H1 (cell line): ENCODE results near the gene TFE3. TPM values are rescaled to one million over a fixed set of nuclear protein-coding genes. Genes with fewer than 3 reads are reported as not detected.

Source experiments
- CTCF ChIA-PET: fragments of 300-600 bp; sonication (Branson Sonifier 250); formaldehyde crosslinking; loops from one replicate; lab custom pipeline; 2021; ENCODE audit not compliant: partially characterized antibody; lab: Charles Lee
- POLR2A ChIA-PET: fragments of 300-600 bp; sonication (Branson Sonifier 250); formaldehyde crosslinking; loops from one replicate; lab custom pipeline; 2021; ENCODE audit warnings: inconsistent platforms; ENCODE audit not compliant: partially characterized antibody; lab: Charles Lee
- DNase-seq, 2 experiments: peaks; one replicate each; pipeline versions ENCODE4 v3.0.0 to v3.0.0-alpha.2; 2010 to 2022; ENCODE audit warnings: low spot score in 2 of 2, low read depth in 1 of 2, mixed read lengths in 1 of 2
- FAIRE-seq: peaks from 2 replicates; lab custom pipeline; 2011; peaks lifted over from hg19 to GRCh38; lab: Jason Lieb, UNC
- H2AFZ ChIP-seq: 2 replicates; pipeline ENCODE4 v1.8.1; 2012; ENCODE audit warnings: low read length, inconsistent platforms
- H2AK5ac ChIP-seq: 2 replicates; pipeline ENCODE4 v1.6.1; 2013; ENCODE audit warnings: low read depth, low read length
- H2BK120ac ChIP-seq: replicated peaks from 2 replicates; pipeline ENCODE3; 2013; ENCODE audit warnings: low read depth, low read length, inconsistent platforms
- H2BK12ac ChIP-seq: 2 replicates; pipeline ENCODE4 v1.6.1; 2013; ENCODE audit warnings: low read depth, low read length
- H2BK15ac ChIP-seq: 2 replicates; pipeline ENCODE4 v1.6.1; 2013; ENCODE audit warnings: low read length
- H2BK20ac ChIP-seq: 2 replicates; pipeline ENCODE4 v1.6.1; 2013; ENCODE audit warnings: low read length
- H2BK5ac ChIP-seq: 2 replicates; pipeline ENCODE4 v1.6.1; 2013; ENCODE audit warnings: low read depth, low read length
- H3K14ac ChIP-seq: 2 replicates; pipeline ENCODE4 v1.6.1; 2013; ENCODE audit warnings: inconsistent platforms; ENCODE audit not compliant: insufficient read length
- H3K18ac ChIP-seq: 2 replicates; pipeline ENCODE4 v1.6.1; 2013; ENCODE audit warnings: low read length; ENCODE audit errors: extremely low read depth
- H3K23ac ChIP-seq: 2 replicates; pipeline ENCODE4 v1.6.1; 2013; ENCODE audit warnings: inconsistent platforms; ENCODE audit not compliant: insufficient read length
- H3K23me2 ChIP-seq: 2 replicates; pipeline ENCODE4 v1.6.1; 2013; ENCODE audit warnings: low read depth, low read length
- H3K27ac ChIP-seq: 2 replicates; pipeline ENCODE4 v1.6.1; 2011; ENCODE audit warnings: low read depth, low read length, inconsistent platforms
- H3K27me3 ChIP-seq, 4 experiments: replicated peaks in 1 of 4; 1 replicate in 1 of 4; 2 replicates in 3 of 4; pipeline versions ENCODE4 v1.6.1 to v1.8.1; 2011 to 2013; ENCODE audit warnings: low read length in 3 of 4, mild to moderate bottlenecking in 3 of 4, inconsistent platforms in 2 of 4, mixed read lengths in 2 of 4, moderate library complexity in 1 of 4; ENCODE audit not compliant: control insufficient read depth in 3 of 4, insufficient read depth in 3 of 4; ENCODE audit errors: extremely low read depth in 1 of 4
- H3K36me3 ChIP-seq, 4 experiments: 2 replicates each; pipeline versions ENCODE4 v1.6.1 to v1.8.1; 2011 to 2013; ENCODE audit warnings: mild to moderate bottlenecking in 4 of 4, low read length in 3 of 4, moderate library complexity in 2 of 4, control low read depth in 1 of 4, inconsistent platforms in 1 of 4; ENCODE audit not compliant: insufficient read depth in 4 of 4, control insufficient read depth in 2 of 4
- H3K4ac ChIP-seq: replicated peaks from 2 replicates; pipeline ENCODE3; 2013; ENCODE audit warnings: low read length, low read depth, mixed read lengths, inconsistent platforms; ENCODE audit not compliant: insufficient read length
- H3K4me1 ChIP-seq, 4 experiments: replicated peaks in 1 of 4; 1 replicate in 1 of 4; 2 replicates in 3 of 4; pipeline versions ENCODE4 v1.6.1 to v1.8.1; 2011 to 2013; ENCODE audit warnings: low read length in 3 of 4, inconsistent platforms in 2 of 4, mixed read lengths in 1 of 4; ENCODE audit not compliant: insufficient read depth in 4 of 4, control insufficient read depth in 3 of 4
- H3K4me2 ChIP-seq, 2 experiments: 2 replicates each; pipeline versions ENCODE4 v1.6.1 to v1.8.1; 2011 to 2013; ENCODE audit warnings: low read depth in 2 of 2, low read length in 2 of 2, control low read depth in 1 of 2, inconsistent platforms in 1 of 2, mild to moderate bottlenecking in 1 of 2; ENCODE audit not compliant: insufficient read depth in 1 of 2
- H3K4me3 ChIP-seq, 4 experiments: fragments of 200-600, 300-600 bp in 1 of 4; sonication (generic), shearing (Covaris generic), sonication (Bioruptor Twin) in 1 of 4; 2 replicates each; pipeline versions ENCODE4 v1.5.1 to v1.8.1; 2011 to 2016; ENCODE audit warnings: low read length in 4 of 4, low read depth in 3 of 4, control low read depth in 2 of 4, inconsistent platforms in 2 of 4, mild to moderate bottlenecking in 2 of 4, mixed read lengths in 1 of 4, moderate library complexity in 1 of 4; ENCODE audit not compliant: insufficient read depth in 2 of 4; ENCODE audit errors: extremely low read depth in 1 of 4
- H3K56ac ChIP-seq: replicated peaks from 2 replicates; pipeline ENCODE3; 2013; ENCODE audit warnings: low read depth, mild to moderate bottlenecking, mixed read lengths, low read length, inconsistent platforms; ENCODE audit not compliant: insufficient read length
- H3K79me1 ChIP-seq: 2 replicates; pipeline ENCODE4 v1.6.1; 2013; ENCODE audit warnings: low read depth, low read length, control low read depth
- H3K79me2 ChIP-seq, 2 experiments: 2 replicates each; pipeline versions ENCODE4 v1.6.1 to v1.8.1; 2012 to 2013; ENCODE audit warnings: low read length in 2 of 2, mild to moderate bottlenecking in 2 of 2, inconsistent platforms in 1 of 2; ENCODE audit not compliant: insufficient read depth in 2 of 2, control insufficient read depth in 1 of 2
- H3K9ac ChIP-seq, 4 experiments: replicated peaks in 1 of 4; 1 replicate in 1 of 4; 2 replicates in 3 of 4; pipeline versions ENCODE4 v1.6.1 to v1.8.1; 2011 to 2013; ENCODE audit warnings: low read depth in 3 of 4, low read length in 3 of 4, control low read depth in 2 of 4, mild to moderate bottlenecking in 2 of 4, moderate library complexity in 2 of 4, inconsistent platforms in 1 of 4; ENCODE audit errors: extremely low read depth in 1 of 4
- H3K9me3 ChIP-seq, 2 experiments: 2 replicates each; pipeline versions ENCODE4 v1.6.1 to v1.8.1; 2012 to 2013; ENCODE audit warnings: mild to moderate bottlenecking in 2 of 2, moderate library complexity in 2 of 2, control low read depth in 1 of 2, inconsistent platforms in 1 of 2, low read depth in 1 of 2, low read length in 1 of 2, mixed read lengths in 1 of 2; ENCODE audit not compliant: insufficient read depth in 2 of 2
- H4K20me1 ChIP-seq, 2 experiments: replicated peaks in 1 of 2; 2 replicates each; pipeline versions ENCODE3 to v1.8.1; 2011 to 2013; ENCODE audit warnings: inconsistent platforms in 2 of 2, low read length in 2 of 2, mild to moderate bottlenecking in 1 of 2; ENCODE audit not compliant: insufficient read depth in 2 of 2, control insufficient read depth in 1 of 2
- H4K5ac ChIP-seq: 2 replicates; pipeline ENCODE4 v1.6.1; 2013; ENCODE audit warnings: low read length, low read depth, mixed read lengths, inconsistent platforms; ENCODE audit not compliant: insufficient read length
- H4K8ac ChIP-seq: 2 replicates; pipeline ENCODE4 v1.8.0; 2013; ENCODE audit warnings: mild to moderate bottlenecking, moderate library complexity, low read length, inconsistent platforms; ENCODE audit not compliant: insufficient read depth; ENCODE audit errors: extremely low read depth
- H4K91ac ChIP-seq: replicated peaks from 2 replicates; pipeline ENCODE3; 2013; ENCODE audit warnings: low read length, mixed read lengths, inconsistent platforms; ENCODE audit not compliant: insufficient read length
- BCL11A ChIP-seq, 2 experiments: IDR thresholded peaks; one replicate each; pipeline ENCODE4 v1.6.1; 2011; ENCODE audit warnings: low read depth in 2 of 2, low read length in 2 of 2, mild to moderate bottlenecking in 2 of 2
- BRCA1 ChIP-seq: IDR thresholded peaks from 2 replicates; pipeline ENCODE4 v1.6.1; 2012; ENCODE audit warnings: low read depth, low read length, improper control_type of control experiment
- CBX8 ChIP-seq: fragments of 300-800, 300-1000 bp; sonication (generic); IDR thresholded peaks from 2 replicates; pipeline ENCODE4 v1.7.1; 2016; ENCODE audit warnings: low read depth, low read length, borderline replicate concordance
- CREB1 ChIP-seq: IDR thresholded peaks from 2 replicates; pipeline ENCODE4 v1.6.1; 2012; ENCODE audit warnings: inconsistent platforms
- GTF2F1 ChIP-seq: IDR thresholded peaks from 2 replicates; pipeline ENCODE4 v1.6.1; 2012; ENCODE audit warnings: low read depth, low read length, improper control_type of control experiment, borderline replicate concordance
- KDM1A ChIP-seq: fragments of 200-600, 300-600 bp; sonication (generic); IDR thresholded peaks from 2 replicates; pipeline ENCODE4 v1.7.1; 2016; ENCODE audit warnings: mild to moderate bottlenecking, low read length, borderline replicate concordance
- NANOG ChIP-seq: IDR thresholded peaks from 2 replicates; pipeline ENCODE4 v1.6.1; 2011; ENCODE audit warnings: low read length, low read depth, mild to moderate bottlenecking, inconsistent platforms; ENCODE audit not compliant: insufficient read depth, poor library complexity, severe bottlenecking
- NRF1 ChIP-seq: IDR thresholded peaks from 2 replicates; pipeline ENCODE4 v1.6.1; 2011; ENCODE audit warnings: mild to moderate bottlenecking, low read depth, low read length, improper control_type of control experiment
- POU5F1 ChIP-seq: IDR thresholded peaks from 2 replicates; pipeline ENCODE4 v1.6.1; 2011; ENCODE audit warnings: low read depth, mild to moderate bottlenecking, low read length, moderate library complexity
- SP2 ChIP-seq: IDR thresholded peaks from 2 replicates; pipeline ENCODE4 v1.6.1; 2012; ENCODE audit warnings: mild to moderate bottlenecking, low read length, inconsistent platforms
- SRF ChIP-seq: IDR thresholded peaks from 2 replicates; pipeline ENCODE4 v1.6.1; 2011; ENCODE audit warnings: mild to moderate bottlenecking, low read depth, low read length, moderate library complexity
- TAF7 ChIP-seq: optimal IDR thresholded peaks from 2 replicates; pipeline ENCODE3; 2011; ENCODE audit warnings: low read depth, mild to moderate bottlenecking, inconsistent platforms, low read length, moderate library complexity, borderline replicate concordance
- TCF12 ChIP-seq: IDR thresholded peaks from 2 replicates; pipeline ENCODE4 v1.6.1; 2011; ENCODE audit warnings: low read depth, mild to moderate bottlenecking, low read length
- WGBS, 2 experiments: shearing (Covaris generic) in 1 of 2; methylation state at CpG; one replicate each; pipeline versions ENCODE4 v1.1.6 to v1.1.7; 2013 to 2015; ENCODE audit warnings: low lambda C conversion rate in 2 of 2, mixed read lengths in 2 of 2, inconsistent platforms in 1 of 2, low coverage in 1 of 2, missing lambda C conversion rate in 1 of 2; ENCODE audit not compliant: insufficient replicate concordance in 2 of 2, insufficient coverage in 1 of 2, insufficient read length in 1 of 2; ENCODE audit errors: extremely low coverage in 1 of 2, missing lambda C conversion rate in 1 of 2; 5-methylcytosine and 5-hydroxymethylcytosine counted together
- polyA plus RNA-seq, 7 experiments: library from polyadenylated mRNA; depleted of rRNA in 3 of 7; stranded (reverse) in 5 of 7; unstranded in 2 of 7; fragments of >200 nt in 5 of 7; fragments of 200-250 nt in 2 of 7; gene quantifications; 1 replicate in 5 of 7; 2 replicates in 1 of 7; 4 replicates in 1 of 7; pipeline versions ENCODE4 v1.2.1 to v1.2.3, GENCODE V29; 2011 to 2013; ENCODE audit warnings: missing spikeins in 2 of 7, mixed read lengths in 2 of 7
- total RNA-seq: library from RNA; stranded (reverse); fragmentation: NEBNext Ultra II Directional; extraction: Animal tissue kit (Norgen Biotek cat#: 25700); gene quantifications from 2 replicates; pipeline ENCODE4 v1.2.1, GENCODE V29; 2021
- TF ChIP-seq, protein P1 (sequence below): IDR thresholded peaks from 2 replicates; pipeline ENCODE4 v1.6.1; 2011; ENCODE audit warnings: low read depth, mild to moderate bottlenecking, low read length; ENCODE audit not compliant: insufficient read depth

The TFE3 gene
- total and polyA plus RNA-seq, 2 of the 8 experiments (the other 6 are each of a cell fraction or from before 2014, with no cell fraction given), result 33.7 to 52.9 TPM

DNA sequence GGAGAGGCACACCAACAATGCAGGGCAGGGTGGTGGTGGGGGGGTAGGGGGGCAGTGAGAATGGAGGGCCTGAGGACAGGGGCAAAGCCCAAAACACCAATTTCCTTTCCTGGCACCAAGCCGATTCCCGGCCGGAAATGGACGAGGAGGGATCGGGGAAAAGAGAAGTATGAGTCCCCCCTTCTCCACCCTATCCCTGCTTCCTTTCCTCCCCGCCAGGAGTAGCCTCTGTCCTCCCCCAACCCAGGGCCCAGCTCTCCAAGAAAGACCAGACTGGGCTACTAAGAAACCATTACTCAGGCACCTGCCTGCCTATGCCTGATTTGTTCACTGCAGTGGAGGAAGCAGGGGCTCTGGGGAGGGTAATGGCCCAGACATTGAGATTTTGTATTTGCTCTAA is 16.0 kb upstream of the TFE3 start:
- Histone ChIP-seq H3K23me2 (no peaks in the 10 kb centered on the region), H4K8ac (no peak overlapping the region), H3K4me3 (peak overlapping the region; percentile 46 to 66 (median 51)), H3K27ac (no peak overlapping the region), H4K20me1 (no peaks in the 10 kb centered on the region), H3K36me3 (peaks cover 0 to 8% (median 3%) of the 10 kb centered on the region in 4 experiments; a peak in 2 of 8 replicates), H2BK12ac (no peak overlapping the region), H2BK120ac (no peak overlapping the region), H3K79me1 (0 out of 2 replicates have a peak, but pooled peaks cover 4% of the 10 kb centered on the region), H2AK5ac (no peak overlapping the region), H3K9me3 (no peaks in the 10 kb centered on the region), H2BK20ac (no peak overlapping the region), H3K18ac (no peak overlapping the region), H3K9ac (peak overlapping the region in 2 of 4 experiments; percentile 22 to 48; a peak in 3 of 7 replicates), H3K14ac (no peak overlapping the region), H4K5ac (no peak overlapping the region), H3K4me2 (peak overlapping the region; percentile 78 to 85), H3K27me3 (no peaks in the 10 kb centered on the region), H3K4ac (no peak overlapping the region), H2AFZ (no peak overlapping the region), H2BK15ac (no peak overlapping the region), H4K91ac (no peak overlapping the region), H2BK5ac (no peak overlapping the region), H3K4me1 (peaks cover 0 to 4% (median 0%) of the 10 kb centered on the region in 4 experiments; a peak in 3 of 7 replicates), H3K23ac (no peak overlapping the region), H3K79me2 (peaks cover 0 to 10% of the 10 kb centered on the region in 2 experiments; a peak in 3 of 4 replicates), H3K56ac (no peak overlapping the region)
- FAIRE-seq, result no peak
- CTCF ChIA-PET, result interaction anchor here (0.6 to 0.7 kb wide), 2 partner anchors 17 to 19 kb away, joined by 3 read pairs; no protein-coding TSS in a partner anchor
- POLR2A ChIA-PET, result interaction anchor here (0.8 to 2.0 kb wide), 4 partner anchors 14 to 58 kb away, joined by 3 to 5 read pairs (median 4); no protein-coding TSS in a partner anchor
- WGBS, 2 experiments, result 20% methylated on average over 5 of the region's 6 CpGs; no CpG with 5 or more reads in 1 of the 2 experiments
- TF ChIP-seq POU5F1, result no peak
- TF ChIP-seq CBX8, result no peak
- no peak for TF ChIP-seq TAF7
- TF ChIP-seq GTF2F1, result no peak
- no peak for TF ChIP-seq KDM1A
- TF ChIP-seq NRF1, result no peak
- no peak for TF ChIP-seq SRF
- TF ChIP-seq NANOG, result no peak
- TF ChIP-seq BRCA1, result no peak
- TF ChIP-seq, protein P1, sequence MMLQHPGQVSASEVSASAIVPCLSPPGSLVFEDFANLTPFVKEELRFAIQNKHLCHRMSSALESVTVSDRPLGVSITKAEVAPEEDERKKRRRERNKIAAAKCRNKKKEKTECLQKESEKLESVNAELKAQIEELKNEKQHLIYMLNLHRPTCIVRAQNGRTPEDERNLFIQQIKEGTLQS, result no peak
- no peak for TF ChIP-seq SP2
- TF ChIP-seq BCL11A (IDR thresholded peaks at IDR 0.05; ENCODE audit: low read depth in 2 of 2, low read length in 2 of 2), result no peak
- TF ChIP-seq TCF12, result no peak
- TF ChIP-seq CREB1, result no peak
- DNase-seq, result no peak
